Choroid plexus epithelial cell (primary cell): ENCODE data around the gene HMCN1.
"Not testable (repeated sequence)": the region's sequence is repeated elsewhere in the genome, so short reads cannot be mapped to it uniquely, and the experiment has no call there.

Experiments
- DNase-seq: peaks from one replicate; pipeline ENCODE4 v3.0.0-alpha.2; 2010; ENCODE audit warnings: low read depth
- H3K4me3 ChIP-seq: 2 replicates; pipeline ENCODE4 v1.5.1; 2011; ENCODE audit warnings: low read depth, mild to moderate bottlenecking, control low read depth, low read length, moderate library complexity
- TF ChIP-seq, protein P1 (sequence below): conservative IDR thresholded peaks from 2 replicates; pipeline ENCODE4 v1.5.1; 2011; ENCODE audit warnings: low read depth, mild to moderate bottlenecking, control low read depth, inconsistent platforms, low read length, moderate library complexity

Gene HMCN1

DNA sequence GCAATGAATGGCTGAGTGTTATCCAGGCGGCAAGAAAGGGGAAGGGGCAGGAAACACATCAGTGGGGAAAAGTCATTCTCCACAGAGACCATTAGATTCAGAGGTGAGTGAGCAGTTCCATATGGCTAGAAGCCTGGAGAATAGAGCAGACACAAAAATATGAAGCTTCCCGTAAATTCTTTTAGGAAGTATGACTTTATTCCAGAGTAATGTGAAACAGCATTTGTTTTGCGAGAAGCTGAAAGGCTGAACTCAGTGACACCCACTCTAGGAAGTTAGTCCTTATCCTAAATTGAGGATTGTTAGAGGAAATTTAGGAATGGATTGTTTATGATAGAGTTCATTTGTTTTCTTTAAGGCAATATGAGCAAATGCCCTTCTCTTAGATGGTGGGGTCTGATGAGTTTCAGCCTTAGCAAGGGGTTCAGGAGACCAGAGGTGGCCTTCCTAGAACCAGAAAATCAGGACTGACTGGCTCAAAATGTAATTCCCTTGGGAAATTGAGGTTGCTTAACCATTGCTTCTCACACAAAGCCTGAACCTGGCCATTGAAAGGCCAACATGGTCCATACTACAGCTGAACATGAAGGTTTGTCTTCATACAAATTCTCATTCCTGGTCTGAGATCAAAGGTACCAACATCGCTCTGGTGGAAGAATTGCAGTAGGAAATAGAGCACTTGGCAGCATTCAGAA, 473.3 kb downstream of the HMCN1 start:
- TF ChIP-seq, protein P1, sequence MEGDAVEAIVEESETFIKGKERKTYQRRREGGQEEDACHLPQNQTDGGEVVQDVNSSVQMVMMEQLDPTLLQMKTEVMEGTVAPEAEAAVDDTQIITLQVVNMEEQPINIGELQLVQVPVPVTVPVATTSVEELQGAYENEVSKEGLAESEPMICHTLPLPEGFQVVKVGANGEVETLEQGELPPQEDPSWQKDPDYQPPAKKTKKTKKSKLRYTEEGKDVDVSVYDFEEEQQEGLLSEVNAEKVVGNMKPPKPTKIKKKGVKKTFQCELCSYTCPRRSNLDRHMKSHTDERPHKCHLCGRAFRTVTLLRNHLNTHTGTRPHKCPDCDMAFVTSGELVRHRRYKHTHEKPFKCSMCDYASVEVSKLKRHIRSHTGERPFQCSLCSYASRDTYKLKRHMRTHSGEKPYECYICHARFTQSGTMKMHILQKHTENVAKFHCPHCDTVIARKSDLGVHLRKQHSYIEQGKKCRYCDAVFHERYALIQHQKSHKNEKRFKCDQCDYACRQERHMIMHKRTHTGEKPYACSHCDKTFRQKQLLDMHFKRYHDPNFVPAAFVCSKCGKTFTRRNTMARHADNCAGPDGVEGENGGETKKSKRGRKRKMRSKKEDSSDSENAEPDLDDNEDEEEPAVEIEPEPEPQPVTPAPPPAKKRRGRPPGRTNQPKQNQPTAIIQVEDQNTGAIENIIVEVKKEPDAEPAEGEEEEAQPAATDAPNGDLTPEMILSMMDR = no peak
- H3K4me3 ChIP-seq = no peak overlapping the region
- no peak for DNase-seq

DNA sequence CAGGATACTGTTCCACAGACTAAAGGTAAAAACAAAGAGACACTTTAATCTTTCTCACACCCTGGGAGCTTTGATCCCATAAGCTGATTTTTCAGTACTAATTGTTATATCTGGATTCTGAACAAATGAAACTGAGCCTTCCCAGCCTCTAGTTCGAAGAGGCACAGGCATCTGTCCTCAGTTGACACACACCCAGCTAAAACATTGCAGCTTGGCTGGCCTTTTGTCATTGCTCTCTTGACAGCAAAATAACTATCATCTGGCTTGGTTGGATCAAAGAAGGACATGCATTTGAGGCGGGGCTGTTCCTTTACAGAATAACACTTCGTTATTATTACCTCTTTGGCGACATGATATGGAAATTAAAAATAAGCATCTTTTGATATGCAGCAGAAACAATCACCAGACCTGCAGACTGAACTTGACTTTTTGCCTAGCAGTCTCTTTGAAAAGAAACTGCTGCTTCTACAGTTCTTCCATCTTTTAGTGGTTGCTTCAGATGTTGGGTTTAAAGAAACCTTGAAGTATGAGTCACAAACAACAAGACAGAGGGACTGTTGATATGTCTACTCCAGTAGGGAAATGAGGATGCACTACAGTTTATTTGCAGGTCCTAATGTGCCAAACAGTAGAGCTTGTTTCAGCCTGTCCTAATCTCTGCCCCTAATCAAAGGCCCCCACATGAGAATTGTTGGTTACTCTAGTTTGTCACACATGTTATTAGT, 474.4 kb downstream of the HMCN1 start:
- DNase-seq = peak; percentile 36
- TF ChIP-seq, protein P1 = no peak
- H3K4me3 ChIP-seq = no peak overlapping the region

DNA sequence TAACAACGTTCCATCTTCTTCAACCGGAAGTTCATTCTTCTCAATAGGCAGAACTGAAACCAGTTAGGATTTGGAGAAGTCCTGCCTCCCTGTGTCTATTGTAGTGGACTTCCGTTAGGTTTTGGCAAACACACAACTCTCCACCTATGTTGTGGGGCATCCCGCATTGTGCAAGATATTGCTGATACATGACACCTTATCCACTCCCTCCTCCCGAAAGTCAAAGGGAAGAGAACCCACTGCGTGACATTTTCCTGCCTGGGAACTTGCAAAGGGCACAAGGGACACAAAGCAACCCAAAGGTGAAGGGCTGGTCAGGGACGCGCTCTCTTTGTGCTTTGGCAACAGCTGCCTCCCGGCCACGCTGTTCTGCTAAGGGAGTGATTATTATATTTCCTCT, 476.1 kb downstream of the HMCN1 start:
- H3K4me3 ChIP-seq = no peak overlapping the region
- TF ChIP-seq, protein P1 = no peak
- no peak for DNase-seq

DNA sequence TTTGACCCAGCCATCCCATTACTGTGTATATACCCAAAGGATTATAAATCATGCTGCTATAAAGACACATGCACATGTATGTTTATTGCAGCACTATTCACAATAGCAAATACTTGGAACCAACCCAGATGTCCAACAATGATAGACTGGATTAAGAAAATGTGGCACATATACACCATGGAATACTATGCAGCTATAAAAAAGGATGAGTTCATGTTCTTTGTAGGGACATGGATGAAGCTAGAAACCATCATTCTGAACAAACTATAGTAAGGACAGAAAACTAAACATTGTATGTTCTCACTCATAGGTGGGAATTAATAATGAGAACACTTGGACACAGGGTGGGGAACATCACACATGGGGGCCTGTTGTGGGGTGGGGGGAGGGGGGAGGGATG, 477.4 kb downstream of the HMCN1 start:
- DNase-seq, H3K4me3 ChIP-seq: not testable (repeated sequence)

DNA sequence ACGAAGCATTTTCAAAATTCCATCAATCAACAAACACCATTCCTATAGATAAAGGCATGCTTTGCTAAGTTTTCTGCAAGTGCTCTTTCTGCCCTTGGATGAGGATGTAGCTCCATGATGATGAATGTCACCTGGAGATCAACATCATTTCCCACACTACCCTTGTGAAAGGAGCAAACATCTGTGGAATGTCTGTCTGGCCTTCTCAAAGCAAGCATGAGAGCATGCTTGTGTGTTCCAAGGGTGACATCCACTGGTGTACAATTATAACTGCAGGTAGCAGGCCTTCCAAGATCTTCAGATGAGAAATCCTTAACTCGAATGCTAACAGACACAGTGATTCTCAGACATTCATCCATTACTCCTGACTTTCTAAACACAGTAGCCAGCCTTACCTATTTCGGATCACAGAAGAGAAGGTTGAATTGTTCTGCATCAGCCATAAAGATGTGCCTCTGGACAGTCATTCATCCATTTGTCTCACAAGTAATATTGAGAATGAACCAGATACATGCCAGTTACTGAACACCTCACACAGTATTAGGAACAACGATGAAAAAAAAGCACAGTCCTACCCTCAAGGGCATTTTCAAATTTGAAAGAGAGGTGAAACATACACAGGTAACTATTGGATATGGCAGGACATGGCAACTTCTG, 478.5 kb downstream of the HMCN1 start:
- DNase-seq = peak; percentile 99
- no peak overlapping the region for H3K4me3 ChIP-seq
- TF ChIP-seq, protein P1 = peak; percentile 93

DNA sequence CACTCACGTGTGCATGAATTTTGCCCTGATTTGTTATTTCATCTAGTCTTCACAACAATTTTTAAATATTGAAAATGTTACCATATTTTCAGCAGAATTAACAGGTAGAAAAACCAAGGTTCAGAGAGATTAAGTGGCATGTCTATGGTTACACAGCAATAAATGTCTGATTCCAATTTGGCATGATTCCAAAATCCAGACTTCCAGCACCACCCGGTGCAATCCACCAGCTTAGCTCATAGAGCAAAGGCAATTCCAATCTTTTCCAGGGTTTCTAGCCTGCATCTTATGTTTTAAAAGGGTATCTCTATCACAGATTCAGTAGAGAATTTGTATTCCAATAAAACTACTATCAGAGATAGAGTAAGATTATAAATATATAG, 479.0 kb downstream of the HMCN1 start:
- TF ChIP-seq, protein P1 = no peak
- DNase-seq = no peak

DNA sequence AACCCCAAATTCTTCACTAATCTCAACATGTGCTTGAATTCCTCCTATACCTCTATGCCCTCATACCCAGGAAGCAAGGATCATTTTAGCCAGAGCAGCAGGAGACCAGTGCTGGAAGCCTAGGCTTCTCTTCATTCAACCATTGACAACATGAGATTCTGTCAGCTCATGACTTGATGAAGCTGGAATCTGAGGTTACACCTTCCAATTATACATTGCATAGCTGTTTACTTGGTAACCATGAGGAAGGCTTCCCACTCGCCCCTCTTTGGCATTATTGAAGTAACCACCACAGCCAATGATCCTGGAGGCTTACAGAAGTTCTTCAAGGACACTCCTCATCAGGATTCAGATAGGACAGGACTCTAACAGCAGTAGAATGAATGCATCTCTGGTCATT, 480.6 kb downstream of the HMCN1 start:
- no peak overlapping the region for H3K4me3 ChIP-seq
- TF ChIP-seq, protein P1 = no peak
- DNase-seq = no peak

More for the DNA sequence above, 479.0 kb downstream of the HMCN1 start:
- H3K4me3 ChIP-seq = no peak overlapping the region
